T-helper 1 cell treated with Interleukin-12 subunit alpha and Interleukin-12 subunit beta and Interleukin-4 antibody, amounts not matched to agents 30 μg/mL and 1 μg/mL, for 36 hours (primary cell): ENCODE measurements around the gene PRKN.

ENCODE experiments used
- H3K27ac Mint-ChIP-seq: one replicate; pipeline ENCODE4 v1.8.0; 2021; ENCODE audit warnings: mild to moderate bottlenecking, mixed read lengths
- H3K27me3 Mint-ChIP-seq: one replicate; pipeline ENCODE4 v1.8.0; 2021; ENCODE audit warnings: low read depth, mixed read lengths
- H3K36me3 Mint-ChIP-seq: one replicate; pipeline ENCODE4 v1.8.0; 2021; ENCODE audit warnings: low read depth, mixed read lengths
- H3K4me1 Mint-ChIP-seq: one replicate; pipeline ENCODE4 v1.8.0; 2021; ENCODE audit warnings: low read depth, mixed read lengths
- H3K4me3 Mint-ChIP-seq: one replicate; pipeline ENCODE4 v1.8.0; 2021; ENCODE audit warnings: mild to moderate bottlenecking, moderate library complexity, mixed read lengths
- H3K9me3 Mint-ChIP-seq: one replicate; pipeline ENCODE4 v1.8.0; 2021; ENCODE audit warnings: mixed read lengths

The PRKN gene

GRCh38 chr6:162200041-162200440 lies 527.5 kb downstream of the PRKN start:
- no peaks in the 10 kb centered on the region for H3K27me3 Mint-ChIP-seq
- no peaks in the 10 kb centered on the region for H3K36me3 Mint-ChIP-seq
- no peak overlapping the region for H3K4me3 Mint-ChIP-seq
- H3K27ac Mint-ChIP-seq: no peak overlapping the region
- no peaks in the 10 kb centered on the region for H3K9me3 Mint-ChIP-seq
- H3K4me1 Mint-ChIP-seq: no peaks in the 10 kb centered on the region

DNA sequence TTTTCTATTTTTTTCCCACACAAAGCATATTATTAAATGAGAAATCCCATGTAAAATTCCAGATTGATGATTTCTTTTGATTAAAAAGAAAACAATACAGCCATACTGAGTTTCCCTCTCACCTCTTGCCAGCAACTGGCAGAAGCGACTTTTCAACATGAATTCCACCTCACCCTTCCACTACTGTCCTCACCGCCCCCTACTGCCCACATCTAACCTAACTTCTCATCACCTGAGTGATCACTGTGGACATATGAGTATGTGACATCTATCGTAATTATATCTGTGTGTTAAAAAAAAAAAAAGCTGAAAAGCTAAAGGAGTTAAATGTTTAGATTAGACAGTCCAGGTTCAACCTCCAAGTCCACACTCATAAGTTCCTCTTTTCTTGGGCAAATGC lies 528.6 kb downstream of the PRKN start:
- no peaks in the 10 kb centered on the region for H3K36me3 Mint-ChIP-seq
- no peaks in the 10 kb centered on the region for H3K9me3 Mint-ChIP-seq
- H3K27ac Mint-ChIP-seq: no peak overlapping the region
- no peak overlapping the region for H3K4me3 Mint-ChIP-seq
- no peaks in the 10 kb centered on the region for H3K4me1 Mint-ChIP-seq
- H3K27me3 Mint-ChIP-seq: no peaks in the 10 kb centered on the region

DNA sequence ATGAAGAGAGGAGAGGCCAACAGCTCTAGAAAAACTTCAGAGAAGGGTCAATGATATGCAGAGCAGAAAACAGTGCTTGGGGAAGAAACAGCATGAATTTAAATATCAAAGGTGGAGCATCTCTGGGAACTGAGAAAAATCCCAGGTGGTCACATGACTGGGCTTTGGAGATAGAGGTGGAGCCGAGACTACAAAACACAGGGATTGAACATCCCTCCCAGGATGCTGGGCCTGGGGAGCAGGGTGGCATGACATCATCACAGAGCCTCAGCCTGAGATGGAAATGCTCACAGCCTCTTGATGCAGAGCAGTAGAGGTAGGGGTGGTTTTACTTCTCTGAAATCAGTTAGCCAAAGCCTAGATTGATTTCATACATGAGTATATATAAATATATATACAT lies 529.5 kb downstream of the PRKN start:
- H3K4me3 Mint-ChIP-seq: no peak overlapping the region
- H3K27ac Mint-ChIP-seq: no peak overlapping the region
- no peaks in the 10 kb centered on the region for H3K9me3 Mint-ChIP-seq
- H3K36me3 Mint-ChIP-seq: no peaks in the 10 kb centered on the region
- no peaks in the 10 kb centered on the region for H3K27me3 Mint-ChIP-seq
- no peaks in the 10 kb centered on the region for H3K4me1 Mint-ChIP-seq

GRCh38 chr6:162195441-162195840 lies 532.1 kb downstream of the PRKN start:
- Mint-ChIP-seq H3K36me3 (no peaks in the 10 kb centered on the region), H3K27me3 (no peaks in the 10 kb centered on the region)

DNA sequence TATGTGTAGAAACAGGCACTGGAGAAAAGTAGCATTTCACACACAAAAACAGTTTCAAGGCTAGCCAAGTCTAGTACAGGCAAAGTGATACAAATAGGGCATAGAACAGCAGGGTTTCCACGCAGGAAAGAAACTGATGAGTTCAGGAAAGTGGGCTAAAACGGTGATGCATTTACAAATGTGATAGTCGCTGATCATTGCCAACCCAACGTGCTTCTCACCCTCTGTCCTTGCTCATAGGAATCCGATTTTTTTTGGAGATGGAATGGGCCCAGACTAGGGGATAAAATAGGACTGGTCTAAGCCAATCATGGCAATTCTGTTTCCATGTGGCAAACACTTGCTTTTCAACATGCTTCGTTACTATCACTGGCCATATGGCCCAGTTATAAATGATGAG lies 536.6 kb downstream of the PRKN start:
- H3K27me3 Mint-ChIP-seq: no peaks in the 10 kb centered on the region
- H3K4me1 Mint-ChIP-seq: no peaks in the 10 kb centered on the region
- peaks cover 17% of the 10 kb centered on the region for H3K9me3 Mint-ChIP-seq
- no peaks in the 10 kb centered on the region for H3K36me3 Mint-ChIP-seq
- no peak overlapping the region for H3K4me3 Mint-ChIP-seq
- H3K27ac Mint-ChIP-seq: no peak overlapping the region

More at GRCh38 chr6:162195441-162195840, 532.1 kb downstream of the PRKN start:
- H3K4me1 Mint-ChIP-seq: no peaks in the 10 kb centered on the region
- peaks cover 8% of the 10 kb centered on the region for H3K9me3 Mint-ChIP-seq
- H3K4me3 Mint-ChIP-seq: no peak overlapping the region
- H3K27ac Mint-ChIP-seq: no peak overlapping the region

GRCh38 chr6:162187168-162187935 lies 540.2 kb downstream of the PRKN start:
- Mint-ChIP-seq H3K9me3 (peaks cover 11% of the 10 kb centered on the region), H3K4me1 (peaks cover under 1% of the 10 kb centered on the region), H3K36me3 (no peaks in the 10 kb centered on the region), H3K4me3 (no peak overlapping the region), H3K27me3 (no peaks in the 10 kb centered on the region), H3K27ac (no peak overlapping the region)

GRCh38 chr6:162184465-162184864 lies 543.1 kb downstream of the PRKN start:
- no peaks in the 10 kb centered on the region for H3K27me3 Mint-ChIP-seq

GRCh38 chr6:162181741-162182401 lies 545.7 kb downstream of the PRKN start:
- no peaks in the 10 kb centered on the region for H3K27me3 Mint-ChIP-seq
- no peak overlapping the region for H3K4me3 Mint-ChIP-seq
- no peaks in the 10 kb centered on the region for H3K36me3 Mint-ChIP-seq
- H3K4me1 Mint-ChIP-seq: peaks cover 17% of the 10 kb centered on the region
- no peak overlapping the region for H3K27ac Mint-ChIP-seq
- peaks cover 4% of the 10 kb centered on the region for H3K9me3 Mint-ChIP-seq

More at GRCh38 chr6:162184465-162184864, 543.1 kb downstream of the PRKN start:
- Mint-ChIP-seq H3K9me3 (peaks cover 10% of the 10 kb centered on the region), H3K4me3 (no peak overlapping the region), H3K36me3 (no peaks in the 10 kb centered on the region), H3K27ac (no peak overlapping the region), H3K4me1 (peaks cover 11% of the 10 kb centered on the region)

DNA sequence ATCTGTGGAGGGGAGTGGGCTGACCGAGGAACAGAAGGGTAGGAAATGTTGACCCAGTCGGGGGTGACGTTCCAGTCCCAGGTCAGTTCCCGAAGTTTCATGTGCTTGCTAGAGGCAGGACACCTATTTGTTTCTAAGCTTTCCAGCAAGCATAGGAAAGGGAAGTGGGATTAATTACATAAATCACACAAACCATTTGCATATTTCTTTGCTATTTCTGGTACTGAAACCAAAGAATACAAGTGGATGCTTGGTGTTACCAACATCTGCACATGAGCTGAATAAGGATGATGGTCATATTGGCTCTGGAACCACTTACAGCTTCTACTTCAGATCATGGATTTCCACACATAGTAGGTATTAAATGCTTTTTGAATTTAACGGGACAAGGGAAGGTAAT lies 546.5 kb downstream of the PRKN start:
- Mint-ChIP-seq H3K27ac (no peak overlapping the region), H3K4me3 (no peak overlapping the region), H3K9me3 (no peaks in the 10 kb centered on the region)

DNA sequence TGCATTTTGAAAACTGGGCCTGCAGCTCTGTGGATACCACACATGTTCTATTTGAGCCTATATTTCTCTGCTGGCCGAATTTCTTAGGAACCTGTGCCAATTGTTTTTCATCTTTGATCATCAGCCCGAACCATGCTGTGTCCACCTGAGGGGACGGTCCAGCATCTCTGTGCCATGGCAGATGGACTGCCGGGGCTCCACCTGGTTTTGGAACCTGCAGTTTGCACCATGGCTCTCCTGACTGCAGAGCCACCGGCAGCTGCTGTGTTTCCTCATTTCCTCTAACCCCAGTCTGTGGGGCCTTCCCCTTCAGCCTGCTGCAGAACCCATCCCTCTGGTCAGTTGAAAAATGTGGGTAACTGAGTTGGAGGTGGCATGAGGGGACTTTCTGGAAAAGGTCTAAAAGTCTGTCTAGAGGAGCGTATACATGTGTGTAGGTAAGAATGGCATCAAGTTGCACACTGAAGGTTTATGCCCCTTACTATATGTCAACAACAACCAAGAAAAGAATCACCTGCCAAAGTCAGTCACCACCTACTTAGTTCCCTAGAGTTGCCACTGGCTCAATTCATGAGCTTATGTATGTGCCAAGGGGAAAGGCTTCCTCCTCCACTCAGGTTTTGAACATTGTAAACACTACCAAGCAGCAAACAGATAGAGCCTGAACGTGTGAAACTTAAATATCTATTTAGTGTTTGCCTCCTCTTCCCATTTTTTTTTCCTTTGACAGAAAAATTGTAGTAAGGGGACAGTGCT lies 548.2 kb downstream of the PRKN start:
- H3K36me3 Mint-ChIP-seq: no peaks in the 10 kb centered on the region
- H3K9me3 Mint-ChIP-seq: no peaks in the 10 kb centered on the region
- no peaks in the 10 kb centered on the region for H3K27me3 Mint-ChIP-seq
- H3K27ac Mint-ChIP-seq: no peak overlapping the region
- H3K4me3 Mint-ChIP-seq: no peak overlapping the region
- H3K4me1 Mint-ChIP-seq: peaks cover 17% of the 10 kb centered on the region

More for the DNA sequence above, 546.5 kb downstream of the PRKN start:
- Mint-ChIP-seq H3K36me3 (no peaks in the 10 kb centered on the region), H3K27me3 (no peaks in the 10 kb centered on the region), H3K4me1 (peaks cover 17% of the 10 kb centered on the region)

- H3K27ac Mint-ChIP-seq: no peak overlapping the region
- no peaks in the 10 kb centered on the region for H3K9me3 Mint-ChIP-seq
- no peaks in the 10 kb centered on the region for H3K36me3 Mint-ChIP-seq
- H3K27me3 Mint-ChIP-seq: no peaks in the 10 kb centered on the region
- H3K4me3 Mint-ChIP-seq: no peak overlapping the region
- peaks cover 17% of the 10 kb centered on the region for H3K4me1 Mint-ChIP-seq
These were observed 548.9 kb downstream of the PRKN start for GRCh38 chr6:162178666-162179065.

DNA sequence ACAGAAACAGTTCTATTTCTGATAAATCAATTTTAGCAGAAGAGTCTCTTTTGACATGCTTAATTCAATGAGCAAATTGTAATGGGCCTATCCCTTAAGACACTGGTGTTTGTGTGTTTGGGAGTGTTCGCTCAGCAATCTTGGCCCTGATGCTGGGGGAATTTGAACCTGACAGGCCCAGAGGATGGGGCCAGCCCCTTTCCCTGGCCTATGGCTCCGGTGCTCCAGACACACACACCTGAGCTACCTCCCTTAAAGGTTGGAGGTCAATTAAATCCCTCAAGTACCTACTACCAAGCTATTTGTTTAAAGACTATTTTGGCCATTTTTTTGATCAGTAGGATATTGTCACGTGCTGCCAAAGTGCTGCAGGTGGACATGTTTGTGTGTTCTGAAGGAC lies 549.3 kb downstream of the PRKN start:
- Mint-ChIP-seq H3K36me3 (no peaks in the 10 kb centered on the region), H3K27me3 (no peaks in the 10 kb centered on the region), H3K27ac (no peak overlapping the region), H3K9me3 (no peaks in the 10 kb centered on the region), H3K4me3 (no peak overlapping the region), H3K4me1 (peaks cover 17% of the 10 kb centered on the region)

- no peaks in the 10 kb centered on the region for H3K27me3 Mint-ChIP-seq
- H3K27ac Mint-ChIP-seq: no peak overlapping the region
- H3K36me3 Mint-ChIP-seq: no peaks in the 10 kb centered on the region
- peaks cover 17% of the 10 kb centered on the region for H3K4me1 Mint-ChIP-seq
- H3K4me3 Mint-ChIP-seq: no peak overlapping the region
- H3K9me3 Mint-ChIP-seq: no peaks in the 10 kb centered on the region
These were observed 549.8 kb downstream of the PRKN start for GRCh38 chr6:162177746-162178145.

DNA sequence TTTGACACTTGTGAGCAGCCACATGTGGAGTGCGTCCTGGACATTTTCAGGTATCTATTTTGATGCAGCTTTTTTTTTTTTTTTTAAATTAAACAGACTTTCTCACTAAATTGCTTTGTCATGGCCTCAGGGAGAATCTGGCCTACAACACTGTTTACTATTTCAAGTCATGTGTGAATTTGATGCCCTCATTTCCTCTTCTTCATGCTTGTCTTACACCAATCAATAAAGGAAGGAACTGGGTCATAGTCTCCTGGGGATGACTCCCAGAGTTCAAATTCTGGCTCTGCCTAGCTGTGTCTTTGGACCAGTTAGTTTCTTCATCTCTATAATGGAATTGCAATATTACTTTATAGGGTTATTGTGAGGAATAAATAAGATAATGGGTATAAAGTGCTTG lies 554.1 kb downstream of the PRKN start:
- H3K4me1 Mint-ChIP-seq: no peaks in the 10 kb centered on the region
- H3K27me3 Mint-ChIP-seq: no peaks in the 10 kb centered on the region
- H3K9me3 Mint-ChIP-seq: no peaks in the 10 kb centered on the region
- H3K27ac Mint-ChIP-seq: no peak overlapping the region
- H3K36me3 Mint-ChIP-seq: no peaks in the 10 kb centered on the region
- H3K4me3 Mint-ChIP-seq: no peak overlapping the region

- no peaks in the 10 kb centered on the region for H3K36me3 Mint-ChIP-seq
- H3K27ac Mint-ChIP-seq: no peak overlapping the region
- no peaks in the 10 kb centered on the region for H3K27me3 Mint-ChIP-seq
- H3K4me3 Mint-ChIP-seq: no peak overlapping the region
- H3K9me3 Mint-ChIP-seq: no peaks in the 10 kb centered on the region
- no peaks in the 10 kb centered on the region for H3K4me1 Mint-ChIP-seq
These were observed 562.1 kb downstream of the PRKN start for GRCh38 chr6:162165479-162165878.
